Measurements from ENCODE around the gene PSMB3. TPM values are rescaled to one million over a fixed set of nuclear protein-coding genes. Genes with fewer than 3 reads are reported as not detected.

The PSMB3 gene
- total RNA-seq, 1 donor from 2014 or later = 84.8 TPM

Small RNAs within 50 kb of the gene (microRNA-seq; reads per million reads assigned to microRNA genes)
- not detected for gene MIR4726

Other genes starting within 250 kb of the PSMB3 start
- 4.5 TPM for gene SRCIN1, start 146.8 kb upstream of the PSMB3 start, total RNA-seq
- gene EPOP, start 77.8 kb upstream of the PSMB3 start, total RNA-seq = 1.5 TPM
- 202 TPM for gene MLLT6, start 47.5 kb upstream of the PSMB3 start, total RNA-seq
- 17.3 TPM for gene CISD3, start 22.4 kb upstream of the PSMB3 start, total RNA-seq
- gene PCGF2, start 4.4 kb upstream of the PSMB3 start, total RNA-seq = 56.2 TPM
- 58.5 TPM for gene PIP4K2B, start 46.8 kb downstream of the PSMB3 start, total RNA-seq
- 25.6 TPM for gene CWC25, start 72.6 kb downstream of the PSMB3 start, total RNA-seq
- gene RPL23, start 101.0 kb downstream of the PSMB3 start, total RNA-seq = 1,106 TPM
- gene LASP1, start 117.3 kb downstream of the PSMB3 start, total RNA-seq = 127 TPM
- not detected for gene FBXO47, start 214.7 kb downstream of the PSMB3 start, total RNA-seq